MCF 10A (cell line): Measurements from ENCODE around the gene SIDT2. TPM values are rescaled to one million over a fixed set of nuclear protein-coding genes. Genes with fewer than 3 reads are reported as not detected.

Experiments used
- BruUV-seq: library from RNA; stranded (reverse); fragments of 400-500 nt; replicated peaks from 2 replicates; lab custom pipeline; 2021; lab: Mats Ljungman, UMichigan
- CTCF ChIA-PET: fragments of 300-600 bp; sonication (Branson Sonifier 250); formaldehyde crosslinking; extraction: SDS; loops from one replicate; lab custom pipeline; 2021; ENCODE audit warnings: antibody characterized with exemption, inconsistent platforms; lab: Yijun Ruan, JAX
- POLR2A ChIA-PET: fragments of 300-600, 350-650 bp; sonication (Branson Sonifier 250); formaldehyde crosslinking; extraction: SDS; loops from one replicate; lab custom pipeline; 2020; ENCODE audit warnings: antibody characterized with exemption, inconsistent platforms; lab: Yijun Ruan, JAX
- DNase-seq: peaks from one replicate; pipeline ENCODE4 v3.0.0-alpha.2; 2018; ENCODE audit not compliant: unreplicated experiment
- H3K27ac Mint-ChIP-seq: one replicate; pipeline ENCODE4 v1.8.0; 2022; ENCODE audit warnings: mild to moderate bottlenecking, low read depth, mixed read lengths; ENCODE audit not compliant: unreplicated experiment
- H3K27me3 Mint-ChIP-seq: one replicate; pipeline ENCODE4 v1.8.0; 2022; ENCODE audit warnings: mixed read lengths; ENCODE audit not compliant: insufficient read depth, unreplicated experiment
- H3K36me3 Mint-ChIP-seq: one replicate; pipeline ENCODE4 v1.8.0; 2022; ENCODE audit warnings: mild to moderate bottlenecking, moderate library complexity, mixed read lengths; ENCODE audit not compliant: insufficient read depth, unreplicated experiment
- H3K4me1 Mint-ChIP-seq: one replicate; pipeline ENCODE4 v1.8.0; 2022; ENCODE audit warnings: mixed read lengths; ENCODE audit not compliant: insufficient read depth, unreplicated experiment
- H3K4me3 Mint-ChIP-seq: one replicate; pipeline ENCODE4 v1.8.0; 2022; ENCODE audit warnings: mild to moderate bottlenecking, moderate library complexity, mixed read lengths; ENCODE audit not compliant: unreplicated experiment
- H3K9me3 Mint-ChIP-seq: one replicate; pipeline ENCODE4 v1.8.0; 2022; ENCODE audit warnings: mixed read lengths; ENCODE audit not compliant: unreplicated experiment
- CTCF ChIP-seq: fragments of 200-600 bp; IDR thresholded peaks from one replicate; pipeline ENCODE4 v1.8.0; 2022; ENCODE audit warnings: antibody characterized with exemption, mild to moderate bottlenecking; ENCODE audit not compliant: unreplicated experiment
- intact Hi-C: fragments of 100-400 bp; cut with micrococcal nuclease; formaldehyde crosslinking; loops from 2 replicates; pipeline ENCODE4 v1.14.1; 2022
- total RNA-seq: library from RNA; stranded (reverse); gene quantifications from 2 replicates; pipeline ENCODE4 v1.2.3, GENCODE V29; 2022

SIDT2 gene
- total RNA-seq, 1 experiment from 2014 or later: 18.4 TPM

GRCh38 chr11:117193130-117194020 lies 14.8 kb downstream of the SIDT2 start:
- intact Hi-C loops: no loop called here
- no peaks in the 10 kb centered on the region for H3K4me1 Mint-ChIP-seq
- no peak overlapping the region for H3K4me3 Mint-ChIP-seq
- POLR2A ChIA-PET: interaction anchor here (1.4 to 3.3 kb wide), 3 partner anchors 14 to 47 kb away, joined by 3 to 15 read pairs (median 7); partner anchors contain the start of gene SIDT2
- no peak overlapping the region for H3K27ac Mint-ChIP-seq
- TF ChIP-seq CTCF: no peak
- no TSS peak for BruUV-seq
- H3K9me3 Mint-ChIP-seq: no peaks in the 10 kb centered on the region
- DNase-seq: no peak
- no peaks in the 10 kb centered on the region for H3K27me3 Mint-ChIP-seq
- peaks cover 22% of the 10 kb centered on the region for H3K36me3 Mint-ChIP-seq
- CTCF ChIA-PET: interaction anchor here (1.2 to 1.7 kb wide), 2 partner anchors 33 to 1795 kb away, joined by 4 to 6 read pairs; no protein-coding TSS in a partner anchor

GRCh38 chr11:117194267-117194666 lies 15.7 kb downstream of the SIDT2 start:
- no TSS peak for BruUV-seq
- no peaks in the 10 kb centered on the region for H3K4me1 Mint-ChIP-seq

GRCh38 chr11:117195258-117195657 lies 16.7 kb downstream of the SIDT2 start:
- no TSS peak for BruUV-seq
- Mint-ChIP-seq H3K9me3 (no peaks in the 10 kb centered on the region), H3K4me1 (no peaks in the 10 kb centered on the region), H3K27ac (no peak overlapping the region), H3K4me3 (no peak overlapping the region), H3K36me3 (peaks cover 7% of the 10 kb centered on the region), H3K27me3 (no peaks in the 10 kb centered on the region)
- DNase-seq: no peak
- intact Hi-C loops: no loop called here
- CTCF ChIA-PET: interaction anchor here (0.9 to 1.3 kb wide), 2 partner anchors 14 to 649 kb away, joined by 3 to 5 read pairs; no protein-coding TSS in a partner anchor
- TF ChIP-seq CTCF: no peak
- POLR2A ChIA-PET: interaction anchor here (3.3 kb wide), 1 partner anchor 16 kb away, joined by 15 read pairs; the partner anchor contains the start of gene SIDT2

More at GRCh38 chr11:117194267-117194666, 15.7 kb downstream of the SIDT2 start:
- DNase-seq: no peak
- intact Hi-C loops: no loop called here
- no peak for TF ChIP-seq CTCF
- CTCF ChIA-PET: interaction anchor here (0.6 to 1.7 kb wide), 4 partner anchors 8 to 1794 kb away, joined by 3 to 6 read pairs (median 4); no protein-coding TSS in a partner anchor
- Mint-ChIP-seq H3K27me3 (no peaks in the 10 kb centered on the region), H3K9me3 (no peaks in the 10 kb centered on the region), H3K36me3 (peaks cover 13% of the 10 kb centered on the region), H3K4me3 (no peak overlapping the region), H3K27ac (no peak overlapping the region)
- POLR2A ChIA-PET: interaction anchor here (3.3 kb wide), 1 partner anchor 15 kb away, joined by 15 read pairs; the partner anchor contains the start of gene SIDT2

- intact Hi-C loops: no loop called here
- no TSS peak for BruUV-seq
- H3K27me3 Mint-ChIP-seq: no peaks in the 10 kb centered on the region
- no peak overlapping the region for H3K27ac Mint-ChIP-seq
- no peak for TF ChIP-seq CTCF
- no peak for DNase-seq
- H3K36me3 Mint-ChIP-seq: peaks cover 7% of the 10 kb centered on the region
- CTCF ChIA-PET: interaction anchor here (1.3 kb wide), 1 partner anchor 14 kb away, joined by 5 read pairs; no protein-coding TSS in a partner anchor
- POLR2A ChIA-PET: interaction anchor here (3.3 kb wide), 1 partner anchor 16 kb away, joined by 15 read pairs; the partner anchor contains the start of gene SIDT2
- H3K9me3 Mint-ChIP-seq: no peaks in the 10 kb centered on the region
- no peaks in the 10 kb centered on the region for H3K4me1 Mint-ChIP-seq
- H3K4me3 Mint-ChIP-seq: no peak overlapping the region
Observed at GRCh38 chr11:117195761-117196160, 17.2 kb downstream of the SIDT2 start.
